ENCODE data around the gene ATP8B1.
A peak's percentile ranks its signal among the peaks of the same experiment; 100 is the strongest.
"Not testable (repeated sequence)": the region's sequence is repeated elsewhere in the genome, so short reads cannot be mapped to it uniquely, and the experiment has no call there.

Gene ATP8B1

DNA sequence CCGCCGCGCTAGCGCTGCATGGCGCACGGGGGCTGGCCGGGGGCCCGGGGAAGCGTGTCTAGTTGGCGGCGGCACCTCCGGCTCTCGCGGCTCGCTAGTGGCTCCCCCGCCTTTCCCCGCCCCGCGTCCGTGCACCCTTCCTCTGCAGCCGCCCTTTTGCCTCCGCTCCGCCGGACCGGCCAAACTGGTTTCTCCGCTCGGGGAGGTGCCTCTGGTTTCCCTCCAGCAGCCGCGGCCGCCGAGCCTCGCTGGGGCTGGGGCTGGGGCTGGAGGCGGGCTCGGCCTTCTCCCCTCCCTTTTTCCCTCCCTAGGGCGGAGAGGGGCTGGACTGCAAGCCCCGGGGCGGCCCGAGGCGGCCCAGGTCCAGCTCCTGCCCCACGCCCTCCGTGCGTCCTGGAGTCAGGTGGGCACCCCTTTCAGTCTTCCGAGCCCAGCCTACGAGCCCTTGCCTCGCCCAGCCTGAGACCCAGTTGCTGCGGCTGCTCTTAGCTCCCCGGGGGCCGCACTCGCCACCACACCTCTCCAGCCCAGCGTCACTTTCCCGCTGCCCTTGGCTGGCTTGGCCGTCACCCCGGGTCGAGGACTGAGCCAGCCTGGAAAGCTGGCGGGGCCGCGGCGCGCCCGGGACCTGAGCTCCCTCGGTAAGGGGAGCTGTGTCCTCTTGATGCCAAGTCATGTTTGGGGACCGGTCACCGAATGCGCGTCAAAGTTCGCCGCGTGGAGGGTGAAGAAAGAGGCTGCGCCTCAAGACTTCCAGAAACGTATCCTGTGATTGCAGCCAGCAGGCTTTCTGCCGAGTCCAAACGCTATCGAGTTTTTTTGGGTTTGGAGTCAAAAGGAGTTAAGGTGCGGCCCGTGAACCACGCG lies at the start of gene ATP8B1:
Gene ATP8B1 (minus strand): TSS at position 213 of the 867 bp plus-strand sequence. CDS start 71,508 bp downstream, outside the sequence.
- peak in 2 of 51 donors; percentile 5 to 13 for DNase-seq

DNA sequence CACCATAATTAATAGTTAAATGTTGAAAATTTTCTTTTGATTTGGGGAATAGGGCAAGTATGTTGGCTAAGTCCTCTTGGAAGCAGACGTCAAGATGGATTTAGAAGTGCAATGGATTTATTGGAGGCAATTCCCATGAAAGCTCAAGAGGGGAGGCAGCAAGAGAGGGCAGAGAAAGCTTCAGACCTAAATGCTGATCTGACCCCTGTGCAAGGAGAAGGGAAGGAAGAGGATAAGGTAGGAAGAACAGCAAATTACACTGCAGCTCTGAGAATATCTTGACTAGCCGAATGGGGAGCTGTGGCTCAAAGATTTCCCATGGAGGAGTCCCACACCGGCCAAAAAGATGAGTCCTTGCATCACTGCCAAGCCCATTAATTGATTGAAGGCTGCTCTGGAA lies 46.9 kb upstream of the ATP8B1 start:
- no peak for DNase-seq

GRCh38 chr18:57848374-57848773 lies 45.3 kb upstream of the ATP8B1 start:
- not testable (repeated sequence) for DNase-seq

DNA sequence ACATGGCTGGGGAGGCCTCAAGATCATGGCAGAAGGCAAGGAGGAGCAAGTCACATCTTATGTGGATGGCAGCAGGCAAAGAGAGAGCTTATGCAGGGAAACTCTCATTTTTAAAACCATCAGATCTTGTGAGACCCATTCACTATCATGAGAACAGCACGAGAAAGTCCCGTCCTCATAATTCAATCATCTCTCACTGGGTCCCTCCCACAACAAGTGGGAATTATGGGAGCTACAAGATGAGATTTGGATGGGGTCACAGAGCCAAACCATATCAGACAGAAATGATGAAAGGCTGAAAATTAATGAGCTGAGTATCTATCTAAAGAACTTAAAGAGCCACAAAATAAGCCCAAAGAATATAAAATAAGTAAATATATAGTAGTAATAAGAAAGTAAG lies 44.3 kb upstream of the ATP8B1 start:
- not testable (repeated sequence) for DNase-seq

DNA sequence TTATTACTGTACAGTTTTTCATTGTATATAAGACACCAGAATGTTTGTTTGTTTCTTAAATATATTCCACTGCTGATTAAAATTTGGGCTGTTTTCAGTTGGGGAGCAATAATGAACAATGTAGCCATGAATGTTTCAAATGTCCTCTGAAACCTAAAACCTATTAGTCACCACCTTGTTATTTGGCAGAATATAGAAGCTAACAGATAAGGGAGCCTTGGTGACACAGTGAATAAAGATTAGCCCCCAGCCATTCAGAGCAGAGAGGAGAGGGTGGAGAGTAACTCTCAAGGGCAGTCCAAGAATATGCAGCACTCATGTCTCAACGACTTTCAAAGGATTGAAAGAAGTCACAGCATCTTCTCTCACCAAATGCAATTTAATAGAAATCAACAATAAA lies 43.1 kb upstream of the ATP8B1 start:
- no peak for DNase-seq

DNA sequence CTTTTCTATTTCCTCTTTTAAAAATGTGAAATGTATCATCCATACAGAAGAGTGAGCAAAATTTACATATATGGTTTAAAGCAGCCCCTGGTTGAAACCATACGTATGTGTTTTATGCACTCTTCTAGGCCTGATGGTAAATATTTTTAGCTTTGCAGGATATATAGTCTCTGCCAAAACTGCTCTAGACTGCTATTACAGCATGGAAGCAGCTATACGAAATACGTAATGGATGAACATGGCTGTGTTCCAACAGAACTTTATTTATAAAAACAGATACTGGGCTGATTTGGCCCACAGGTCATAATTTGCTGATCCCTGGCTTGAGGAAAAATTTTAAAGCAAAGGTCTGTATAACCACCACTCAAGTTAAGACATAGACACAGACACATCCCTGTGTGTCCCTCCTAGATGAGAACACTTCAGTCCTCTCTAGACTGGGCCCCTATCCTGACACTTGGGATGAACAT lies 42.5 kb upstream of the ATP8B1 start:
- no peak for DNase-seq

DNA sequence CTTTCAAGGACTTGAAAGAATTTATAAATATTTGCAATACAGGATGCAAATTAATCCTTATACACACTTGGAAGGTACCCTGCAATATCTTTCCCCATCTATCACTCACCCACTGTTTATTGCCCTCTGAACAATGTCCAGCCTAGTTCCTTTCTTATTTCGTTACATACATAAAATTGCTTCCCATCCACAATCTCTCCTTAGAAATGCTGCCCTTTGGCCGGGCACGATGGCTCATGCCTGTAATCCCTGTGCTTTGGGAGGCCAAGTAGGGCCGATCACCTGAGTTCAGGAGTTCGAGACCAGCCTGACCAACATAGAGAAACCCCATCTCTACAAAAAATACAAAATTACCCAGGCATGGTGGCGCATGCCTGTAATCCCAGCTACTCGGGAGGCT lies 41.2 kb upstream of the ATP8B1 start:
- DNase-seq, result no peak

- no peak for DNase-seq
Measured at GRCh38 chr18:57843386-57843785, 40.3 kb upstream of the ATP8B1 start.

DNA sequence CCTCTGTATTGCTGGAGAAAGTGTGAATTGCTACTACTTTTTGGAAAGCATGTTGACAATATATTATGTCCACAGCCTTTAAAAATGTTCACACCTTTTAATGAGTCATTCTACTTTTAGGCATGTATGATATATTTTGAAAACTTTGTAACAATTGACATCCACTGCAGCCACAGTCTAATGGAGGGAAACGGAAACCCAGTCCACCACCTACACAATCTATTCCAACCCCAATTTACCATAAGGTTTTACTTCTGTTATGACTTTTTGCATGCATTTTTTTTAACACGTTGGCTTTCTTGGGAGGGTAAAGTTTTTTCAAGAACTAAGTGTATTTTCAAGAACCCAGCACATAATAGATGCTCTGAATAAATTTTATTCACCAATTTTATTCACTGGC lies 38.5 kb upstream of the ATP8B1 start:
- no peak for DNase-seq

DNA sequence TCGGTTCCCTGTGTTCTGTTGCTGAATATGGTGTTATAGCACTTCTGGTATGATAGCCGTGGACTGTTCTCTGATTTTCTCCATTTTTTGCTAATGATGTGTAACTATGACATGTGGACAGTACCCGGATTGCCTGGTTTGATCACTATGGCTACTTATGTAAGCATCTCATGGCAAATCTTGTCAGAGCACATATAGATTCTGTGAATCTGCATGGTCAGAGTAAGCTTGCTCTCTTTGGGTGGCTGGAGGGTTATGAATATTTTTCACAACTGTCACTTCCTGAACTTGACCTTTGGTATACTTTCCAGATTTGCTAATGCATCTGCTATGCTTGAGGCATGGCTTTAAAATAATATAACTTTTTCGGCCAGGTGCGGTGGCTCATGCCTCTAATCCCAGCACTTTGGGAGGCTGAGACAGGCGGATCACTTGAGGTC lies 36.8 kb upstream of the ATP8B1 start:
- no peak for DNase-seq

DNA sequence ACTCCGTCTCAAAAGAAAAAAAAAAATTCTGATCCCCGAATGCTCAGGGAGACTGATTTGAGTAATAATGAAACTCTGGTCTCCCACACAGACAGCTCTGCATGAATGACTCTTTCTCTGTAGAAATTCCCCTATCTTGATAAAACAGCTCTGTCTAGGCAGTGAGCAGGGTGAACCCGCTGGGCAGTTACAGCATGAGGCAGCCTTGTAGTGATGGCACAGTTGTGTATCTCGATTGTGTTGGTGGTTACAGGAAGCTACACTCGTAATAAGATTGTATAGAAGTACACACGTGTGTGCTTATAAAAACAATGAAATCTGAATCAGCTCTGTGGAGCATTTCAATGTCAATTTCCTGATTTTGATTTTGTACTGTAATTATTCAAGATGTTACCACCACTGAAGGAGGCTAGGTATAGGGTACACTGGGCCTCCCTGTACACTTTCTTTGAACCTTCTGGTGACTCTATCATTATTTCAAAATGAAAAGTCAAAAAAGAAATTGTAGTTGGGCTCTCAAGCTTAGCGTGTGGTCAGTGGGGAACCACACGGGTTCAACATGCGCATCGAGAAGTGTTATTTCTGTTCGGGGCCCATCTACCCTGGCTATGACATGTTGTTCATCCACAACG lies 34.9 kb upstream of the ATP8B1 start:
- DNase-seq, result no peak

DNA sequence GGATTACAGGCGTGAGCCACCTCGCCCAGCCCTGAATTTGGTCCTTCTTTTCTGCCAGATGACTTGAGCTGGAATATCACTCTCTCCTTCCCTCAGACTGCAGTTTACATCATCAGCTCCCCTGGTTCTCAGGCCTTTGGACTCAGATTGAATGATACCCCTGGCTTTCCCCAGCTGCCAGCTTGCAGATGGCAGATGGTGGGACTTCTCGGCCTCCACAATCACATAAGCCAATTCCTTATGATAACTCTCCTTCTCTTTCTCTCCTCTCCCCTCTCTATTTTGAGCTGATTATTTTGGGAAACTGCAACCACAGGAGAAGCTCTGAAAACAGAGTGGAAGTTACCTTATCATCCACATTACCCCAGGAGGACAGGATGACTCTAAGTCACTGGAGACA lies 33.4 kb upstream of the ATP8B1 start:
- DNase-seq, result peak in 1 of 51 donors; percentile 2

DNA sequence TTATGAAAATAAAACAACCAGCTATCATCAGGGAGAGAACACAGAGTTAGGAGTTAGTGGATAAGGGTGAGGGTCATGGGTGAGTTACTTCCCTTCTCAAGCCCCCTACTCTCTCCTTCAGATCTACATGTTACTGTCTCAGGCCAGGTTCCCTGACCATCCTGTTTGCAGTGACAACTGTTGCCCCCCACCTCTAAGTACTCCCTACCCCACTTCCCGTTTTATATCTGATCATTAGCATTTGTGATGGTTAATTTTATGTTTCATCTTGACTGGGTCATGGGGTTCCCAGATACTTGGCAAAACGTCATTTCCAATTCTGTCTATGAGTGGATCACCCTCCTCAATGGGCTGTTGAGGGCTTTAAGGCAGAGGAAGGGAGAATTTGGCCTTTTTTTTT lies 32.8 kb upstream of the ATP8B1 start:
- DNase-seq, result no peak

DNA sequence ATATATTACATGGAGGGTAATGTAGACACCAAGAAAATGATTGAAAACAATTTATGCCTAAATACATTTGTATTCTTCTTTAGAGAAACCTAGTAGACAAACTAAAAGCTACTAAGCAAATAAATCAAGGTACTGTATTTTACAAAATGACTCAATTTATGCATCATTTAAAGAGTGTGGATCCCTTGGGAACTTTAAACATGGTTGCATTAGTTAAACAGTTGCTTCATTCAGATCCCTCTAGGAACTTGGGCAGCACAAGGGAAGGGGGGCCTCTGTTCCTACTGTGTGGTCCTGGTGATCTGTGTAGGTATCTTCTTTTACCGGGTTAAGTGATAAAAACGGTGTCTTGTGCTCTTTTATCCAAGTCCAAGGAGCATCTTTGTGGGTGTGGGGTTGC lies 31.5 kb upstream of the ATP8B1 start:
- DNase-seq, result no peak

GRCh38 chr18:57833441-57834101 lies 30.5 kb upstream of the ATP8B1 start:
- DNase-seq, result no peak

DNA sequence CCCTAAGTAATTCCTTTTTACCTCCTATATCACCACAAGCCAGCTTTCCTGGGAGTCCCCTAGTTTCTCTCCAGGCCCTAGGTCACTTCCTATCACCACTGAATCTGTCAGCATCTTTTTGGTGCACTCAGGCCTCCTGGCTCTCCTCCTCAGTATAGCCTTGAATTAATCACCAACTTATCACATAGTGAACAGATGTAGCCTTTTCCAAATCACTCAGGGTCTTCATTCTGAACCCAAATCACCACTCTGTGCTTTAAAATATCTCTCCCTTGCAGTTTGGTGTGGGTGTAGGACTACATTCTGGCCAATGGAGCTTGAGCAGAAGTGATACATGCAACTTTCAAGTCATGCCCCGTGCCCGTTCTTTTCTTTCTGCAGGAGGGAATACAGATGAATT lies 29.6 kb upstream of the ATP8B1 start:
- DNase-seq, result no peak

- no peak for DNase-seq
Measured at GRCh38 chr18:57831597-57832377, 28.7 kb upstream of the ATP8B1 start.

DNA sequence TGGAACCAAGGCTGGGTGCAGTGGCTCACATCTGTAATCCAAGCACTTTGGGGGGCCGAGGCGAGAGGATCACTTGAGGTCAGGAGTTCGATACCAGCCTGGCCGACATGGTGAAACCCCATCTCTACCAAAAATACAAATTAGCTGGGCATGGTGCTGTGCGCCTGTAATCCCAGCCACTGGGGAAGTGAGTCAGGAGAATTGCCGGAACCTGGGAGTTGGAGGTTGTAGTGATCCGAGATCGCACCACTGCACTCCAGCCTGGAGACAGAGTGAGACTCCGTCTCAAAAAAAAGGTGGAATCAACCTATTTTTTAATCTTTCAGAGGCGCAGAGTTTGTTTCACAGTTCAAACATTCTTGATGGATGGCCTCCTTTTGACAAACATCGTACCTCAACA lies 24.5 kb upstream of the ATP8B1 start:
- DNase-seq, result no peak

- no peak for DNase-seq
Measured at GRCh38 chr18:57826252-57826651, 23.1 kb upstream of the ATP8B1 start.

GRCh38 chr18:57820583-57820982 lies 17.5 kb upstream of the ATP8B1 start:
- DNase-seq, result not testable (repeated sequence)

GRCh38 chr18:57819671-57820460 lies 16.8 kb upstream of the ATP8B1 start:
- DNase-seq, result no peak

Data from hypothalamus (tissue), 51 donors.